Midbrain (tissue), 1 donor: ENCODE measurements around the gene PTPN1.
"Not testable (repeated sequence)": the region's sequence is repeated elsewhere in the genome, so short reads cannot be mapped to it uniquely, and the experiment has no call there.

Source experiments
- DNase-seq: peaks from one replicate; lab custom pipeline; 2025; lab: John Stamatoyannopoulos, UW

PTPN1 gene

DNA sequence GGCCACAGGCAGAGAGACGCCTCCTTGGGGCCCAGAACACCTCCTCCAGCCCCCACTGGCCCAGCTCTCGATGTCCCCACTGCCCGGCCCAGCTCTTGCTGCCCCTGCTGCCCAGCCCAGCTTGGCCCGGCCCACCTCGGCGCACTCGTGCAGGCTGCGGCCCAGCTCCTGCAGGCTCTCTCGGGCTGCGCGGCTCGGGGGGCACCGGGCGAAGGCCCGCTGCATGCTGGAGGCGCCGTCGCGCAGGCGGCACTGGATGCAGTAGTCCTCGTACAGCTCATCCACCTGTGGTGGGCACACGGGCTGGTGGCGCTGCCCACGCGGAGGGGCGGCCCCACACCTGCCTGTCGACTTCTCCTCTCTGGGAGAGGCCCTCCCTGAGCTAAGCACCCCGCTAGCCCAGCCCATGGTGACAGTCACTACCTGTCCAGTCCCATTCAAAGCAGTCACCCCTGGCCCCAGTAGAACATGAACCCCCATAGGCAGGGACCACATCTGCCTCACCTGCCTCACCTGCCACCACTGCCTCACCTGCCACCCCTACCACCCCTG is 99.3 kb downstream of the PTPN1 start:
- no peak for DNase-seq

GRCh38 chr20:50610212-50610718 is 100.1 kb downstream of the PTPN1 start:
- no peak for DNase-seq

- DNase-seq: no peak
Observed at GRCh38 chr20:50611128-50611810, 101.1 kb downstream of the PTPN1 start.

GRCh38 chr20:50613438-50614169 is 103.4 kb downstream of the PTPN1 start:
- no peak for DNase-seq

DNA sequence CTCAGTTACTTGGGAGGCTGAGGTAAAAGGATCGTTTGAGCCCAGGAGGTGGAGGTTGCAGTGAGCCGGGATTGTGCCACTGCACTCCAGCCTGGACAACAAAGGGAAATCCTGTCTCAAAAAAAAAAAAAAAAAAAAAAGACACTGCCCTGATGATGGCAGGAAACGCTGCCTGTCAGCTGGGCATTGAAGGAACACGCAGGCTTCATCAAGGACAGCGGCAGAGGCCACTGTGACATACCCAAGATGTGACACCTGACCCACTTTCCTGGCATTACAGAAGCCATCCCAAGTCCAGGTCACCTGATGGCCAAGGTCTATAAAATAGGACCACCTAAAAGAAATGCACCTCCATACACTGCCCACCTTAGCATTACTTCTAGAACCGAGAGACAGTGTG is 105.2 kb downstream of the PTPN1 start:
- DNase-seq: no peak

GRCh38 chr20:50617022-50617421 is 106.8 kb downstream of the PTPN1 start:
- DNase-seq: no peak

DNA sequence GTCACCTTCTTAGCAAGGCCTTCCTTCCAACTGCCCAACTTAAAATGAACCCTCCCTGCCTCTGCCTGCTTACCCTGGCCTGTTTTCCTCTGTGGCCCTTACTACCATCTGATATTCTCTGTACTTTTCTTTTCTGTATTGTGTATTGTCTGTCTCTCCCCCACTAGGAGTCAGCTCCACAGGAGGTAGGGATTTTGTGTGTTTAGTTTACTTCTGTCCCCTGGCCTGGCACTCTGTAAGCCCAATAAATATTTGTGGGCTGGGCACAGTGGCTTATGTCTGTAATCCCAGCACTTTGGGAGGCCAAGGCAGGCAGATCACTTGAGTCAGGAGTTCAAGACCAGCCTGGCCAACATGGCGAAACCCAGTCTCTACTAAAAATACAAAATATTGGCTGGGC is 108.4 kb downstream of the PTPN1 start:
- no peak for DNase-seq

- not testable (repeated sequence) for DNase-seq
Observed at GRCh38 chr20:50620459-50620858, 110.3 kb downstream of the PTPN1 start.

- DNase-seq: no peak
Observed at GRCh38 chr20:50621068-50621665, 111.0 kb downstream of the PTPN1 start.

DNA sequence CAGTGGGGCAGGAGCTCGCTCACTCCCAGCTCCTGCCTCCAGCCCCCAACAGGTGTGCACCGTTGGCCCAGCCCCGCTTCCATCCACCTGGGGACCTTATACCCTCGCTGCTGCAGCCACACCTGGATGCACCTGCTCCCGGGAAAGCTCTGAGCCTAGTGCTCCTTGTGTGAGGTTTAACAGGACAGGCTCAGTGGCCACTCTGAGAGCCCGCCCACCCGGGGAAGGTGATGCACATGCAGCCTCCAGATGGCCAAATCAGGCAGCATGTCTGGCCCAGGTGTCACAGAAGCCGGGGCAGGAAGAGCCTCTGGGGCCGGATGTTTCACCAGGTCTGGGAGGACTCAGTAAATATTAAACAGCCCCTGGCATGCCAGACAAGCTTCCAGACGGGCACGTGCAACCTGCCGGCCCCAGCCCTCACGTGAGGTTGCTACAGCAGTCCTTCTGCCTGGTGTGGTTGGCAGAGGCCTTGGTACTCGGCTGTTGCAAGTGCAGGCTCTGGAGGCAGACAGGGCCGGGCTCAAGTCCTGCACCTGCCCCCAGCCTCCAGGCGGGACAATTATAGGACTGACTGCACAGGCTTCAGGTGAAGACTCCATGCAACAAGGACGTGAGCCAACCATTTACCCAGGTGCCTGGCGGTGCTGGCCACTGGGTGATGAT is 114.3 kb downstream of the PTPN1 start:
- DNase-seq: no peak

DNA sequence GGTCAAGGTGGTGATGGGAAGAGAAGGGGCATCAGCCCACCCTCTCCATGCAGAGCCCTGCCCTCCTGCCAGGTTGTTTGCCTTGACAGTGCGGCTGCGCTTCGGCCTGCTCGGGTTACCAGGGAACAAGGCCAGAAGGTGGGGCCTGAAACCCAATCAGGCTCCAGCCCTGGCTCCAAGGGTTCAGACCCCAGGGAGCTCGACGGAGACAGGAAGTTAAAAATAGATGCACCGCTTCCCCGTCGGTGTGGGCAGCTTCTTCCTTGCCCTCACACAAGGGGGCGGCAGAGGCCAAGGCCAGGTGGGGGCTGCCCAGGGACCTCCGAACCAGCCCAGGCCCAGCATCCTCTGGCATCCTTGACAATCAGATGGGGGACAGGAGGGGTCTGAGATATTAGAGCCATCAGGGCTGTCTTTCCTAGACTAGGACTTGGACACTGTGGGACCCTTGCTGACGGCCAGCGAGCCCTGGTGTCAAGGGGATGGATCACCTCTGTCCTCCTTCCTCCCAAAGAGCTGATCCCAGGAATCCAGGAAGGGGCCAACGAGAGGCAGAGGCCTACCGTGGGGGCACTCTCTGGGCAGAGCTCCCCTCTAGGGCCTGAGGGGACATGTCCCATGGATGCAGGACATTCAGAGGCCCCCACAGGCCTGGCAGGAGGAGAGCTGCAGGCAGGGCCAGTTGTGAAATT is 115.9 kb downstream of the PTPN1 start:
- DNase-seq: no peak

DNA sequence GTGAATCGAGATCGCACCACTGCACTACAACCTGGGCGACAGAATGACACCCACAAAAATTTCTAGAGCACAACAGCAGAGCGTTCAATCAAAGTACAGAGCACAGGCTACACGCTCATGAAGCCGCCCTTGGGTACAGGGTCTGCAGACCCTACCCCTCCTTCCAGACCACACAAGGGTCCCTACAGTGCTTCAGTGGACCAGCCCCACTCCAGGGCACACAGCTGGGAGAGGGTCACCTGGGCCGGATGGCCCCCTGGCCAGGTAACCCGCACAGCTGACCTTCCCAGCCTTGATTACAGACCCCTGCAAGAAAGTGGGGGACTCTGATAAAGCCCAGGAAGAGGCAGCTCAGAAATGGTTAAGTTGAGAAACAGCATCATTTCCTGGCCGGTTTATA is 117.6 kb downstream of the PTPN1 start:
- DNase-seq: no peak

- no peak for DNase-seq
Observed at GRCh38 chr20:50628332-50628731, 118.1 kb downstream of the PTPN1 start.

GRCh38 chr20:50628853-50629669 is 118.9 kb downstream of the PTPN1 start:
- DNase-seq: no peak

DNA sequence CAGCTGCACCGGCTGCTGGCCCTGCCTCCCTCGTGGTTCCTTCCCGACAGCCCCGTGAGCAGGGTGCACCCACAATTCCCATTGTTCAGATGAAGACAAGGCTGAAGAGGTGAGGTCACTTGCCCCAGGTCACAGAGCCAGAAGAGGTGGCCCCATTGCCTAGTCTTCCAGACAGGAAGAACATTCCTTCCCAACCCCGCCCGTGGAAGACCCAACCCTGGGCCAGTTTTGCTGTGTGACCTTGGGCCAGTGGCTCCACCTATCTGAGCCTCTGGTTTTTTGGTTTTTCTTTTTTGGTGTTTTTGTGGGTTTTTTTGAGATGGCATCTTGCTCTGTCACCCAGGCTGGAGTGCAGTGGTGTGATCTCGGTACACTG is 119.5 kb downstream of the PTPN1 start:
- DNase-seq: no peak

DNA sequence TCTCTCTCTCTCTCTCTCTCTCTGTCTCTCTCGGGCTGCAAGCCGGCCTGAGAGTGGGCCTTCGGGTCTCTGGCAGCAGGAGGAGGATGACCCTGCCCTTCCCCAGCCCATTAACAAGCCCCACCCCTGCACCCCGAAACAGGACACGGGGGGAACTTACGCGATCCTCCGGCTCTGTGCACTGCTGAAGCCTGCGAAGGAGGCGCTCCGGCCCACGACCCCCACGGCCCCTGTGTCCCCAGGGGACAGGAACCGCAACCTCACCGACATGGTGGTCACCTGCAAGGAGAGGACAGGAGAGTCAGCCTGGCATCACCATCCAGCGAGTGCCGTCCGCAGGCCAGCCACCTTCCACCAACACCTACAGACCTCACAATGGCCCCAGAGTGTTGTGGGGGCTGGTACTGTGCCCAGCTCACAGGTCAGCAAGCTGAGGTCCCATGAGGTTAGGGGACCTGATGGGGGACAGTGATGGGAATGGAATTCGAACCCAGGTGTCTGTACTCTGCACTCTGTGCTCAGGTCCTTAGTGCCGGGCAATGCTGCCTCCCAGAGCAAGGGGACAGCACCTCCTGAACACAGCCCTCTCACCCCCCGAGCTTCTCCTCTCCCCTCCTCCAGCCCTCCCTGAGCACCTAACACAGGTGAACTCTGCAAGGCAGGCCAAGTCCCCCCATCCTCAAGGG is 120.5 kb downstream of the PTPN1 start:
- DNase-seq: no peak

DNA sequence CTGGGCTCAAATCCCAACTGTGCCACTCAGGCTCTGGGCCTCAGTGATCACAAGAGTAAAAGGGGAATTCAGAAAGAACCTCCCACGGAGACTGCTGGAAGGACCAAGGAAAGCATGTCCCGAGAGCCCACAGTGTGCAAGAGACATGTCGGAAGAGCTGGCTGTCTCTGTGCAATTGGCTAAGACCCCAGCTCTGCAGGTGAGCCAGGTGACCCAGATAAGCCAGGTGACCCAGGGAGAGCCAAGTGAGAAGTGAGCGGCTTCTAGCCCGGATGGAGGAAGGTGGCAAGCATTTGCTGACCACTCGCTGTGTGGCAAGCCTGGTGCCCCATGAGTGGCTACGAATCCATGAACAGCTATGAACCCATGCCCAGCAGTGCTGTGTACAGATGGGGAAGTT is 122.1 kb downstream of the PTPN1 start:
- no peak for DNase-seq

DNA sequence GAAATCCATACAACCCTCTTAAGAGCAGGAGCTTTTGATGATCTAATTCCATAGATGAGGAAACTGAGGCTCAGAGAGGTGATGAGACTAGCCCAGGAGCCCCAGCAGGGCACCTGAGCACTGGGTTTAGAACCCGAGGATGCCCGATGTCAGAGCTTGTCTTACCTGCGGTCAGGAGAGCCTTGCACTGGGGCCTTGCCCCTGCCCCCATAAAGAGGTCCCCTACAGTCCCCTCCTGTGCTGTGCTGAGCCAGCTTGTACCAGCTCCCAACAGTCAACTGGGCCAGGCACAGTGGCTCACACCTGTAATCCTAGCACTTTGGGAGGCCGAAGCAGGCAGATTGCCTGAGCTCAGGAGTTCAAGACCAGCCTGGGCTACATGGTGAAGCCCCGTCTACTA is 122.5 kb downstream of the PTPN1 start:
- no peak for DNase-seq

DNA sequence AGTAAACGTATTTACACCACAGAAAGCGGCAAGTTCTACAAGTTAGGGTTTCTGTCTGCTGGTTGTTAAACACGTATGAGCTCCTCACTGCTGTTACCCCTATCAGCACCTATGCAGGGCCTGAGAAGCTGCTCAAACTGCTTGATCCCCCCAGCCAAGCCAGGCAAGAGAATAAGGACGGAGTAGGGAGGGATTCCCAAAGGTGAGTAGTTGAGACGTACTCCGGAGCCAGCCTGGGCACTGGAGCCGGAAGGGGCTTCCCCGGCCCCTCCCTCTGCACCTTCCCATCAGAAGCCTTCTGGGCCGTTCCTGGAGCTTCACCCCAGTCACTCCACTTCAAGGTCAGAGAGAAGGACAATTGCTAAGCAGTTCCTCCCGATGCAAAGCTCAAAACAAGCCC is 123.2 kb downstream of the PTPN1 start:
- DNase-seq: no peak

DNA sequence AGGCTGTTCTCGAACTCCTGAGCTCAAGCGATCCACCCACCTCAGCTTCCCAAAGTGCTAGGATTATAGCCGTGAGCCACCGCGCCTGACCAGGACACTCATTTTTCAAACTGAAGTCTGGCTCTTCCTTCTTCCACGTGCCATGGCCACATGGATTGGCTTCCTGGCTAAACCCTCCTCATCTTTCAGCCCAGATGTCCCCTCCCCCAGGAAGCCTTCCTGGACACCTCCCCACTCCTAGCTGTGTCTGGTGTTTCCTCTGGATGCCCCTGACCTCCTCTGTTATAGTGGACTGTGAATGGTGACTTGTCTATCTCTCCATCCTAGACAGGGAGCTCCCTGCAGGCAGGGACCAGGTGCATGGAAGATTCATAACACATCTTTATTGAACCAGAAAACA is 124.0 kb downstream of the PTPN1 start:
- no peak for DNase-seq
